ENCODE measurements around the gene TRPV3. TPM values are rescaled to one million over a fixed set of nuclear protein-coding genes. Genes with fewer than 3 reads are reported as not detected.
"Not testable (repeated sequence)": the region's sequence is repeated elsewhere in the genome, so short reads cannot be mapped to it uniquely, and the experiment has no call there.

The TRPV3 gene
- total and polyA plus RNA-seq, 5 donors from 2014 or later = 0.06 to 0.25 TPM; not detected in 3

GRCh38 chr17:3583456-3583855, 25.8 kb upstream of the TRPV3 start:
- H3K27ac ChIP-seq (ENCODE audit: insufficient read depth, low read length, poor library complexity, severe bottlenecking) = no peak overlapping the region
- no peak overlapping the region for H3K4me3 Mint-ChIP-seq
- H3K36me3 ChIP-seq (ENCODE audit: control insufficient read depth, insufficient read depth, low read length) = peaks cover 5% of the 10 kb centered on the region
- DNase-seq = no peak
- H3K36me3 Mint-ChIP-seq = peaks cover 20% of the 10 kb centered on the region
- no peak overlapping the region for H3K27ac Mint-ChIP-seq
- no peak overlapping the region for H3K4me3 ChIP-seq (ENCODE audit: low read depth, low read length)
- H3K9me3 Mint-ChIP-seq = no peaks in the 10 kb centered on the region
- no peaks in the 10 kb centered on the region for H3K27me3 Mint-ChIP-seq
- no peaks in the 10 kb centered on the region for H3K27me3 ChIP-seq (ENCODE audit: control insufficient read depth, insufficient read depth, low read length)
- ATAC-seq (ENCODE audit: low read depth in 2 of 2) = no peak
- H3K4me1 Mint-ChIP-seq = no peaks in the 10 kb centered on the region
- H3K4me1 ChIP-seq (ENCODE audit: control insufficient read depth, insufficient read depth, low read length, poor library complexity, severe bottlenecking) = no peaks in the 10 kb centered on the region
- H3K9me3 ChIP-seq (ENCODE audit: control insufficient read depth in 2 of 2, low read length in 2 of 2) = no peaks in the 10 kb centered on the region

GRCh38 chr17:3582915-3583314, 25.3 kb upstream of the TRPV3 start:
- H3K4me3 Mint-ChIP-seq = peak overlapping the region in 1 of 4 donors; percentile 51
- Histone ChIP-seq H3K4me1 (ENCODE audit: control insufficient read depth, insufficient read depth, low read length, poor library complexity, severe bottlenecking) (no peaks in the 10 kb centered on the region), H3K4me3 (ENCODE audit: low read depth, low read length) (no peak overlapping the region), H3K27me3 (ENCODE audit: control insufficient read depth, insufficient read depth, low read length) (no peaks in the 10 kb centered on the region), H3K36me3 (ENCODE audit: control insufficient read depth, insufficient read depth, low read length) (peaks cover 5% of the 10 kb centered on the region), H3K9me3 (ENCODE audit: control insufficient read depth in 2 of 2, low read length in 2 of 2) (no peaks in the 10 kb centered on the region), H3K27ac (ENCODE audit: insufficient read depth, low read length, poor library complexity, severe bottlenecking) (no peak overlapping the region)
- H3K27ac Mint-ChIP-seq = no peak overlapping the region
- no peaks in the 10 kb centered on the region for H3K27me3 Mint-ChIP-seq
- DNase-seq = no peak
- no peaks in the 10 kb centered on the region for H3K9me3 Mint-ChIP-seq
- no peak for ATAC-seq (ENCODE audit: low read depth in 2 of 2)
- peaks cover 20% of the 10 kb centered on the region for H3K36me3 Mint-ChIP-seq
- H3K4me1 Mint-ChIP-seq = no peaks in the 10 kb centered on the region

- ATAC-seq (ENCODE audit: low read depth in 2 of 2) = not testable (repeated sequence)
Measured at GRCh38 chr17:3578667-3579066, 21.1 kb upstream of the TRPV3 start.

GRCh38 chr17:3576970-3577369, 19.4 kb upstream of the TRPV3 start:
- ATAC-seq (ENCODE audit: low read depth in 2 of 2) (no peak), DNase-seq (no peak)
- H3K9me3 ChIP-seq (ENCODE audit: control insufficient read depth in 2 of 2, low read length in 2 of 2) = no peaks in the 10 kb centered on the region
- Mint-ChIP-seq H3K9me3 (no peaks in the 10 kb centered on the region), H3K4me1 (no peaks in the 10 kb centered on the region), H3K27ac (no peak overlapping the region), H3K27me3 (no peaks in the 10 kb centered on the region), H3K36me3 (peaks cover 18% of the 10 kb centered on the region), H3K4me3 (no peak overlapping the region)
- H3K36me3 ChIP-seq (ENCODE audit: control insufficient read depth, insufficient read depth, low read length) = no peaks in the 10 kb centered on the region
- H3K27ac ChIP-seq (ENCODE audit: insufficient read depth, low read length, poor library complexity, severe bottlenecking) = no peak overlapping the region
- H3K27me3 ChIP-seq (ENCODE audit: control insufficient read depth, insufficient read depth, low read length) = no peaks in the 10 kb centered on the region
- H3K4me1 ChIP-seq (ENCODE audit: control insufficient read depth, insufficient read depth, low read length, poor library complexity, severe bottlenecking) = no peaks in the 10 kb centered on the region
- no peak overlapping the region for H3K4me3 ChIP-seq (ENCODE audit: low read depth, low read length)

More at GRCh38 chr17:3578667-3579066, 21.1 kb upstream of the TRPV3 start:
- not testable (repeated sequence) for H3K27ac ChIP-seq (ENCODE audit: insufficient read depth, low read length, poor library complexity, severe bottlenecking); H3K4me3 Mint-ChIP-seq; H3K9me3 Mint-ChIP-seq; H3K27me3 Mint-ChIP-seq; H3K36me3 ChIP-seq (ENCODE audit: control insufficient read depth, insufficient read depth, low read length); H3K9me3 ChIP-seq (ENCODE audit: control insufficient read depth in 2 of 2, low read length in 2 of 2); H3K27me3 ChIP-seq (ENCODE audit: control insufficient read depth, insufficient read depth, low read length); H3K4me3 ChIP-seq (ENCODE audit: low read depth, low read length); H3K27ac Mint-ChIP-seq; H3K4me1 Mint-ChIP-seq; DNase-seq; H3K4me1 ChIP-seq (ENCODE audit: control insufficient read depth, insufficient read depth, low read length, poor library complexity, severe bottlenecking)
- H3K36me3 Mint-ChIP-seq = peaks cover 18% of the 10 kb centered on the region

GRCh38 chr17:3575511-3575910, 17.9 kb upstream of the TRPV3 start:
- H3K4me1 Mint-ChIP-seq = no peaks in the 10 kb centered on the region
- Histone ChIP-seq H3K36me3 (ENCODE audit: control insufficient read depth, insufficient read depth, low read length) (no peaks in the 10 kb centered on the region), H3K9me3 (ENCODE audit: control insufficient read depth in 2 of 2, low read length in 2 of 2) (no peaks in the 10 kb centered on the region), H3K27ac (ENCODE audit: insufficient read depth, low read length, poor library complexity, severe bottlenecking) (no peak overlapping the region), H3K4me3 (ENCODE audit: low read depth, low read length) (no peak overlapping the region), H3K27me3 (ENCODE audit: control insufficient read depth, insufficient read depth, low read length) (no peaks in the 10 kb centered on the region), H3K4me1 (ENCODE audit: control insufficient read depth, insufficient read depth, low read length, poor library complexity, severe bottlenecking) (no peaks in the 10 kb centered on the region)
- no peaks in the 10 kb centered on the region for H3K9me3 Mint-ChIP-seq
- no peak overlapping the region for H3K4me3 Mint-ChIP-seq
- ATAC-seq (ENCODE audit: low read depth in 2 of 2) = no peak
- peaks cover 17% of the 10 kb centered on the region for H3K36me3 Mint-ChIP-seq
- DNase-seq = no peak
- H3K27ac Mint-ChIP-seq = no peak overlapping the region
- no peaks in the 10 kb centered on the region for H3K27me3 Mint-ChIP-seq

- peak overlapping the region in 1 of 3 donors; percentile 20 for H3K27ac Mint-ChIP-seq
- Histone ChIP-seq H3K27ac (ENCODE audit: insufficient read depth, low read length, poor library complexity, severe bottlenecking) (no peak overlapping the region), H3K27me3 (ENCODE audit: control insufficient read depth, insufficient read depth, low read length) (no peaks in the 10 kb centered on the region), H3K9me3 (ENCODE audit: control insufficient read depth in 2 of 2, low read length in 2 of 2) (no peaks in the 10 kb centered on the region), H3K4me1 (ENCODE audit: control insufficient read depth, insufficient read depth, low read length, poor library complexity, severe bottlenecking) (no peaks in the 10 kb centered on the region), H3K36me3 (ENCODE audit: control insufficient read depth, insufficient read depth, low read length) (no peaks in the 10 kb centered on the region), H3K4me3 (ENCODE audit: low read depth, low read length) (no peak overlapping the region)
- peaks cover 7% of the 10 kb centered on the region for H3K36me3 Mint-ChIP-seq
- H3K4me1 Mint-ChIP-seq = peaks cover 0 to 2% (median 0%) of the 10 kb centered on the region in 4 donors
- ATAC-seq (ENCODE audit: low read depth in 2 of 2) (no peak), DNase-seq (no peak)
- H3K27me3 Mint-ChIP-seq = no peaks in the 10 kb centered on the region
- H3K9me3 Mint-ChIP-seq = no peaks in the 10 kb centered on the region
- H3K4me3 Mint-ChIP-seq = no peak overlapping the region
Measured at GRCh38 chr17:3574231-3574630, 16.6 kb upstream of the TRPV3 start.

GRCh38 chr17:3573246-3574100, 15.9 kb upstream of the TRPV3 start:
- H3K27ac ChIP-seq (ENCODE audit: insufficient read depth, low read length, poor library complexity, severe bottlenecking) = no peak overlapping the region
- no peak overlapping the region for H3K27ac Mint-ChIP-seq
- no peaks in the 10 kb centered on the region for H3K4me1 ChIP-seq (ENCODE audit: control insufficient read depth, insufficient read depth, low read length, poor library complexity, severe bottlenecking)
- no peak overlapping the region for H3K4me3 ChIP-seq (ENCODE audit: low read depth, low read length)
- H3K27me3 ChIP-seq (ENCODE audit: control insufficient read depth, insufficient read depth, low read length) = no peaks in the 10 kb centered on the region
- no peak for DNase-seq
- H3K36me3 Mint-ChIP-seq = peaks cover 4% of the 10 kb centered on the region
- ATAC-seq (ENCODE audit: low read depth in 2 of 2) = no peak
- no peaks in the 10 kb centered on the region for H3K36me3 ChIP-seq (ENCODE audit: control insufficient read depth, insufficient read depth, low read length)
- no peaks in the 10 kb centered on the region for H3K27me3 Mint-ChIP-seq
- H3K4me1 Mint-ChIP-seq = peaks cover 0 to 2% (median 0%) of the 10 kb centered on the region in 4 donors
- H3K4me3 Mint-ChIP-seq = no peak overlapping the region
- no peaks in the 10 kb centered on the region for H3K9me3 ChIP-seq (ENCODE audit: control insufficient read depth in 2 of 2, low read length in 2 of 2)
- H3K9me3 Mint-ChIP-seq = no peaks in the 10 kb centered on the region

- peaks cover 0 to 2% (median 0%) of the 10 kb centered on the region in 4 donors for H3K4me1 Mint-ChIP-seq
- Histone ChIP-seq H3K27me3 (ENCODE audit: control insufficient read depth, insufficient read depth, low read length) (no peaks in the 10 kb centered on the region), H3K36me3 (ENCODE audit: control insufficient read depth, insufficient read depth, low read length) (no peaks in the 10 kb centered on the region), H3K27ac (ENCODE audit: insufficient read depth, low read length, poor library complexity, severe bottlenecking) (no peak overlapping the region), H3K9me3 (ENCODE audit: control insufficient read depth in 2 of 2, low read length in 2 of 2) (no peaks in the 10 kb centered on the region), H3K4me1 (ENCODE audit: control insufficient read depth, insufficient read depth, low read length, poor library complexity, severe bottlenecking) (no peaks in the 10 kb centered on the region), H3K4me3 (ENCODE audit: low read depth, low read length) (no peak overlapping the region)
- H3K27me3 Mint-ChIP-seq = no peaks in the 10 kb centered on the region
- no peak overlapping the region for H3K27ac Mint-ChIP-seq
- H3K9me3 Mint-ChIP-seq = no peaks in the 10 kb centered on the region
- H3K4me3 Mint-ChIP-seq = no peak overlapping the region
- DNase-seq = no peak
- no peak for ATAC-seq (ENCODE audit: low read depth in 2 of 2)
- peaks cover 9% of the 10 kb centered on the region for H3K36me3 Mint-ChIP-seq
Measured at GRCh38 chr17:3572231-3572630, 14.6 kb upstream of the TRPV3 start.

Data from CD4-positive, CD25-positive, alpha-beta regulatory T cell (primary cell).